ENCODE results near the gene TMEM238.
A peak's percentile ranks its signal among the peaks of the same experiment; 100 is the strongest.

Gene TMEM238

GRCh38 chr19:55400281-55401087 lies 16.4 kb upstream of the TMEM238 start:
- no peak for DNase-seq

DNA sequence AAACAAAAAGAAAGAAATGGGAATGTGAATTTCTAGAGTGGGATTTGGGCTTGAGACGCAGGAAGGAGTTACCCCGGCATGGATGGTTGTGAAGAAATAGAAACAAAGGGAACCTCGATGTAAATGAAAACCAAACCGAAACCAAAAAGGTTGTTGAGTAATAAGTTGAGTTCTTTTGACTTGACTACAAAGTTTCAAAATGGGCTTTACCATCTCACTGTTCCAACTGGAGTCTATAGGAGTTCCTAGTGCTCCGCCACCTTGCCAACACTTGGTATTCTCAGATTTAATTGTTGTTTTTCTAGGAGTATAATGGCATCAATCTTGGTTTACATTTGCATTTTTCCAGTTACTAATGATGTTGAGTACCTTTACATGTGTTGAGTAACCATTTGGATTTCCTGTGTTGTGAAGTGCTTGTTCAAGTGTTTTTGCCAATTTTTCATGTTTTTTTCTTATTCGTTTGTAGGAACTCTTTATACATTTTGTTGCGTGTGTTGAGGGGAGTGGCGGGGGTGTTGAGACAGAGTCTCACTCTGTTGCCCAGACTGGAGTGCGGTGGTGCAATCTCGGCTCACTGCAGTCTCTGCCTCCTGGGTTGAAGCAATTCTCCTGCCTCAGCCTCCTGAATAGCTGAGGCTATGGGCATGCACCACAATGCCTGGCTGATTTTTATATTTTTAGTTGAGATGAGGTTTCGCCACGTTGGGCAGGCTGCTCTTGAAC lies 14.3 kb upstream of the TMEM238 start:
- DNase-seq: no peak

- DNase-seq: no peak
Measured at GRCh38 chr19:55392820-55393761, 9.0 kb upstream of the TMEM238 start.

DNA sequence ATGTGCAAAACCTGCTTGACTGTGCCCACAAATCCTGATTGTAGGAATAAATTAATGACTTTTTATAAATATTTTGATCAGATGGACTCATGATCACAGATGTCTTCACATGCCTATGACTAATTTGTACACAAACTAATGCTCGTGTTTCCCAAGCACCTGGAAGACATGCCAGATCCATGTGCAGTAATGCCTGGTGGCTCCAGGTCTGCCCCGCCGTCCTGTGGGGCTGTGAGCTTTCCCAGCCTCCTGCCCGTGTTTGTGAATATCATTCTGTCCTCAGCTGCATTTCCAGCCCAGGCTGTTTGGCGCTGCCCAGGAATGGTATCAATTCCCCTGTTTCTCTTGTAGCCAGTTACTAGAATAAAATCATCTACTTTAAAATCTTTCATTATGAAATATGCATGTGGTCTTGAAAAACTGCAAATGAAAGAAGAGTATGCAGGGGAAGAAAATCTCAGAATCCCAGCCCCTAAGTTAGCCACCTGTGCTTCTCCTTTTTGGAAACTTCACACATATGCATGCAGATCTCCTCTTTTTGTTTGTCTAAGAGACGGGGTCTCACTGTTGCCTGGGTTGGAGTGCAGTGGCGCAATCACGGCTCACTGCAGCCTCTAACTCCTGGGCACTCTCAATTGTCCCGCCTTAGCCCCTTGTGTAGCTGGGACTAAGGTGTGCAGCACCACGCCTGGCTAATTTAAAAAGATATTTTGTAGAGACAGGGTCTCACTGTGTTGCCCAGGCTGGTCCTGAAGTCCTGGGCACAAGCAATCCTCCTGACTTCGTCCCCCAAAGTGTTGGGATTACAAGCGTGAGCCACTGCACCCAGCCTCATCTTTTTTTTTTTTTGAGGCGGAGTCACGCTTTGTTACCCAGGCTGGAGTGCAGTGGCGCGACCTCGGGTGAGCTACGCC lies 7.9 kb upstream of the TMEM238 start:
- no peak for DNase-seq

DNA sequence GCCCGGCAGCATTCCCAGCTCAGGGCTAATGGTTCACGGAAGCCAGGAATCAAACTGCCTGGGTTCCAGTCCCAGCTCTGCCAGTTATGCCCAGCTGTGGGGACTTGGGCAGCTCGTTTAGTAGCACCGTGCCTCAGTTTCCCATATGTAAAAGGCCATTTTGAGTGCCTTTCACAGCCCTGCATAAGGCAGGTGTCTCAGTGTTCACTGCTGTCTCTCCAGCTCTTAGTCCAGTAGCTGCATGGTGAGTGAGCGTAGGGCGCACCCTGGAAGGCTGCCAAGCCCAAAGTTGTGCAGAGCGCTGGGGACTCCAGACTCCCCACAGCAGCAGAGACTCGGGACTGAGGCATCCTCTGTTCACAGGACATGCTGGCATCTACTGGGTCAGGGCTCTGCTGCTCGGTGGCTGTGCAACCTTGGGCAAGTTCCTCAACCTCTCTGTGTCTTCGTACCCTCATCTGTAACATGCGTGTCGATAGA lies 7.1 kb upstream of the TMEM238 start:
- DNase-seq: no peak

DNA sequence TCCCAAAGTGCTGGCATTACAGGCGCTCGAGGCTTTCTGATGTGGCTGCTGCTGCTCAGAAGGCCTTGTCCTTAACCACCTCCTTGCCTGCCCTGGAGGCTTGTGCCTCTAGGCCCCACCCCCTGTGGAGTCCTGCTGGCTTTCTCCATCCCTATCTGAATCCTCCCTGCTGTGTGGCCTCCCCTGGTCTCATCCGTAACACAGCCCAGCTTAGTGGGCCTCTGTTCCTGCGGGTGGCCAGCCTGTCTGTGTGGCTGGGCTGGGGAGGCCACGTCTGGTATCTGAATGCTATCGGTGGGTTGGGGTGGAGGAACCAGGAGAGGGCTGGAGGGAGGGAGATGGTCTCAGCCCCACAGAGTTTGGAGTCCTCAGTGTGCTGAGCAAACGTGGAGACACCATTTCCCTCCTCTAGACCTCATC lies 6.4 kb upstream of the TMEM238 start:
- DNase-seq: no peak

DNA sequence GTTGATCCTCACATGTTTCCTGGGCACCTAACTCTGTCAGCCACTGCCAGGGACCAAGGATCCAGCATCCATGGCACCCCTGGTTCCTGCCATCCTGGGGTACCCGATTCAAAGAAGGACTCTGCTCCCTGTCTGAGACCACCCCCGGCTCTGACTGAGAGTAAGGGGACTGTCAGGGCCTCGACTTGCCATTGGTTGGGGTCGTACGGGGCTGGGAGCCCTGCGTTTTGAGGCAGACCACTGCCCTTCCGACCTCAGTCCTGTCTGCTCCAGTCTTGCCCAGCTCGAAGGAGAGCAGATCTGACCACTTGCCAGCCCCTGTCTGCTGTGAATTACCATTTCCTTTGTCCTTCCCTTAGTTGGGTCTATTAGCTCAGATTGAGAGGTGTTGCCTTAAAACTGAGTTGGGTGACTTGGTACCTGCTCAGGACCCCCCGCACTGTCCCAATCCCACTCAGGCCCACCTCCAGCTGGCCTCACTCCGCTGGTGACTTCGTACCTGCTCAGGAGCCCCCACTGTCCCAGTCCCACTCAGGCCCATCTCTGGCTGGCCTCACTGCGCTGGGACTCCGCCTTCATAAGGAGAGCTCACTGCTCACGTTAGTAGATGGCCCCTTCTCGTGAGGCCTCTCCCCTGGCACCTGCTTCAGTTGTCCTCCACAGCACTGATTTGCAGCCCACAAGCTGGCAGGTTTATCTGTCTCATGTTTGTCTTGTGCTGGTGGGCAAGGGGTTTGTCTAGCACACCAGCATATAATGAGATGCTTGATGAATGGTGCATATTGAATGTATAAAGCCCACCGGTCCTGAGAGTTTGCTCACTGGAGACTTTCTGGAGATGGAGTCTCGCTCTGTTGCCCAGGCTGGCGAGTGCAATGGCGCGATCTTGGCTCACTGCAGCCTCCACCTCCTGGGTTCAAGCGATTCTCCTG lies 5.6 kb upstream of the TMEM238 start:
- DNase-seq: no peak

DNA sequence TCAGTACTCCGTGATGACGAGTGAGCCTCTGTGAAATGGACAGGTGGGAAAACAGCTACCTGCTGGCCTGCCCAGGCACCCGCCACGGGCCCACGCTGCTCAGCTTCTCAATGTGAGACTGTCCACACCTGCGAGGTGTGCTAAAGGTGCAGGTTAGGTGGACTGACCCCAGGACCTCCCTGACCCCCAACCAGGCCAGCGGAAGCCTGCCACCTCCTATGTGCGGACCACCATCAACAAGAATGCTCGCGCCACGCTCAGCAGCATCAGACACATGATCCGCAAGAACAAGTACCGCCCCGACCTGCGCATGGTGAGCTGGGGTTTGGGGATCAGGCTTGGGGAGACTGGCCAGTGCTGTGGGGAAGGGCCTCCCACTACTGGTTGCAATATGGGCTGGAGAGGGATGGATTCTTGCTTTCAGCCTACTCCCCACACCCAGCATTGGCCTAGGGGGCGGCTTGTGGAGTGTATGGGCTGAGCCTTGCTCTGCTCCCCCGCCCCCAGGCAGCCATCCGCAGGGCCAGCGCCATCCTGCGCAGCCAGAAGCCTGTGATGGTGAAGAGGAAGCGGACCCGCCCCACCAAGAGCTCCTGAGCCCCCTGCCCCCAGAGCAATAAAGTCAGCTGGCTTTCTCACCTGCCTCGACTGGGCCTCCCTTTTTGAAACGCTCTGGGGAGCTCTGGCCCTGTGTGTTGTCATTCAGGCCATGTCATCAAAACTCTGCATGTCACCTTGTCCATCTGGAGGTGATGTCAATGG lies 3.8 kb upstream of the TMEM238 start:
- no peak for DNase-seq

DNA sequence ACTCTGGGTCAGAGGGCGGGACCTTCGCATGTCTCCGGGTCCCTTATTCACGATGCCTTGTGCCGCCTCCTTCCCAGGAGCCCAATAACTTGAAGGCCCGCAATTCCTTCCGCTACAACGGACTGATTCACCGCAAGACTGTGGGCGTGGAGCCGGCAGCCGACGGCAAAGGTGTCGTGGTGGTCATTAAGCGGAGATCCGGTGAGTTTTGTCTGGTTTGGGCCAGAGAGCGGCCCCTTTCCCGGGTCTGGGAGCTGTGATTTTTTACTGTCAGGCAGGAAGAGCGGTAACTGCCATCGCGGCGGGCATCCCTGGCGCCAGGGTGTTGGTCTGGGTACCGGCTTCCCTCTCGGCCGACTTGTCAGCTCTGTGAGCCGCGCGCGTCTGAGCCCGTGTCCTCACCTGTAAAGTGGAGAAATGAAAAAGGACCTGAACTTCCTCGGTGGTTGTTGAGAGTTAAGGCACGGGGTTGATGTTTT lies 2.4 kb upstream of the TMEM238 start:
- DNase-seq: peak; percentile 82

GRCh38 chr19:55385724-55386492 lies 1.8 kb upstream of the TMEM238 start, which contains the start of gene RPL28:
TSS of gene RPL28 (plus strand) at chr19:55385932. CDS start at chr19:55386358, 426 bp downstream.
- peak; percentile 99 for DNase-seq

- DNase-seq: peak; percentile 97
Measured at GRCh38 chr19:55384920-55385723, 1.0 kb upstream of the TMEM238 start.

DNA sequence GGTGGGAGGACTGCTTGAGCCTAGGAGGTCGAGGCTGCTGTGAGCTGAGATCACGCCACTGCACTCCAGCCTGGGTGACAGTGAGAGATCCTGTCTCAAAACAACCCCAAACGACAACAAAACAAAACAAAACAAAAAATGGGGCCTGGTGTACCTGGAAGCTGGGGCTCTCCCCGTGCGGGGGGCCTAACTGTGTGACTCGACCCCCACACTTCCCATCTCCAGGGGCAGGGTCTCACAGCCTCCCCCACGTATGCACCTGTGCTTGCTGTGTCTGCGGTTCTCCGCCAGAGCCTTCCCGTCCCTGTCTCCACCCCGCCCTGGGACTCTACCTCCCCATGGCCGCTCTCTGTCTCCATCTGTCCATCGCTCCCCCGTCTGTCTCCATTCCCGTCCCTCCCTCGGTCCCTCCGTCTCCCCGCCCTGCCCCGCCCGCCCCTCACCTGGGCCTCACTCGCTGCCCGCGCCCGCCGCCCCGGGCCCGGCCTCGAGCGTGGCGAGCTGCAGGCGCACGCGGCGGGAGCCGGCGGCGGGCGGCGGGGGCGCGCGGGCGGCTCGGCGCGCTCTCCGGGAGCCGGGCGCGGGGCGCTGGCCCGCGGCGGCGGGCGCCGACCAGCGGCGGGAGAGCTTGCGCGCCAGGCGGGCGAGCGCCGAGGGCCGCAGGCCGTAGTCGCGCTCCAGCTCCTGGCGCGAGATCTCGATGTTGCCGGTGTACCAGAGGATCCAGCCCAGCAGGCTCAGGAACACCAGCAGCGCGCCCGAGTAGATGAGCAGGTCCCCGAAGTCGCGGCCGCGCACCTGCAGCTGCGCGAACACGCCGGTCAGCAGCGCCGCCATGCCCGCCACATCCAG lies 587 bp downstream of the TMEM238 start:
- peak; percentile 80 for DNase-seq

DNA sequence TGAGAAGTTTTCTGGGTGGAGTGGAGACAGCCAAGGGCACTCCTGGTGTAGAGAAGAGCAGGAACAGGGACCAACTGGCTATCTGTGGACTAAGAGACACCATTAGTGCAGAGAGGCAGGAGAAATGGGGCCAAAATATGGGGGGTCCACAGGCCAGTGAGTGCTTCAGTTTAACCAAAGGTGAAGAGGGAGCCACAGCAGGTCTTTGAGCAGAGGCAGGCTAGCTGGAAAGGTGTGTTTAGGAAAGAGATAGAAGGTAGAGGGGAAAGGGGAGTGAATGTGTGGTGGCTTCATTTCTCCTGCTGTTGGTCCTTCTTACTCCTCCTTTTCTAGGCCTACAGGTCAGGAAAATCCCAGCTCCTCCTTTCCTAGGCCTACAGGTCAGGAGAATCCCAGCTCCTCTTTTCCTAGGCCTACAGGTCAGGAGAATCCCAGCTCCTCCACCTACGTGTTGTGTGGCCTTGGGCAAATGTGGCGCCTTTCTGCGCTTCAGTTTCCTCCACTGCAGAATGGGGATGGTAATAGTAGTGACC lies 1.5 kb downstream of the TMEM238 start:
- no peak for DNase-seq

DNA sequence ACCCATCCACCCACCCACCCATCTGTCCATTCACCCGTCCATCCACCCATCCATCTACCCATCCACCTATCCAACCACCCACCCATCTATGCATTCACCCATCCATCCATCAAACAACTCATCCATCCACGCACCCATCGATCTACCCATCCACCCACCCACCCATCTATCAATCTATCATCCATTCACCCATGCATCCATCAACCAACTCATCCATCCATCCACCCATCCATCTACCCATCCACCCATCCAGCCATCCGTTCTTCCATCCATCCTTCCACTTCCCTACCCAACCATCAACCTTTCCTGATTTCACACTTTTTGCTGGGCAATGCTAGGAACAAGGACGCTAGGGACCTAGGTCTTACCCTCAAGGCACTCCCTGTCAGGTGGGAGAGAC lies 2.1 kb downstream of the TMEM238 start:
- no peak for DNase-seq

DNA sequence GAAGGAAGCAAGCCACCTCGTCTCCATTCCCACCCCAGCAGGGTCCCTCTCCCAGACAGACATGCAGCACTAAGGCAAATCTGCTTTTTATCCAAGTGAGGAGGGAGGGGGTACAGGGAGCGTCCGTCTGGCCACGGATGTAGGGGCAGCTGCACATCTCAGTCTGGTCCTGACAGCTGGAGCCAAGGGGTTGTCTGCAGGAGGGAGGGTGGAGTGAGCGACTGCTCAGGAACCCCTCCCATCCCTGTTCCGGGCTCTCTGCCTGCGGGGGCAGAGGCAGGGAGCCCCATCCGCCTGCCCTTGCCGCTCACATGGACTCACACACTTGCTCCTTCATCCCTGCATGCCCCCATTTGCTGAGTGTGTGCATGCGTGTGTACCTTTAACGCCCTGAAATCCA lies 4.9 kb downstream of the TMEM238 start:
- DNase-seq: no peak

DNA sequence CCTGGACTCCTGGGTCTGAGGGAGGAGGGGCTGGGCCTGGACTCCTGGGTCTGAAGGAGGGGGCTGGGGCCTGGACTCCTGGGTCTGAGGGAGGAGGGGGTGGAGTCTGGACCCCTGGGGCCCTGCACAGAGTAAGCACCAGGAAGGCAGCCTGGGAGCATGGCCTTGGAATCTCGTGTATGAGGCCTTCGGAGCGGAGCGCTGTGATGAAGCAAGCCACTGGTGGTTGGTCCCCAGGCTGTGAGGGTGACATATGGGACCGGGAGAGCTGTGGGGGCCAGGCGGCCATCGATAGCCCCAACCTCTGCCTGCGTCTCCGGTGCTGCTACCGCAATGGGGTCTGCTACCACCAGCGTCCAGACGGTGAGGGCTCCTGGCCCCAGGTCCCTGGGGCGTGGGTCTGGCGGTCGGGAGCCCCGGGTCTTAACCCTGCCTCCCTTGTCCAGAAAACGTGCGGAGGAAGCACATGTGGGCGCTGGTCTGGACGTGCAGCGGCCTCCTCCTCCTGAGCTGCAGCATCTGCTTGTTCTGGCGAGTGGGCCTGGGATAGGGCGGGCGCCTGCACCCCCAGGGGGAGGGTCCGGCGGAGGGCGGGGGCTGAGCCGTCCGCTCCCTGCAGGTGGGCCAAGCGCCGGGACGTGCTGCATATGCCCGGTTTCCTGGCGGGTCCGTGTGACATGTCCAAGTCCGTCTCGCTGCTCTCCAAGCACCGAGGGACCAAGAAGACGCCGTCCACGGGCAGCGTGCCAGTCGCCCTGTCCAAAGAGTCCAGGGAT lies 6.5 kb downstream of the TMEM238 start:
- DNase-seq: no peak

Data from activated effector memory CD4-positive, alpha-beta T cell treated with anti-CD3 and anti-CD28 coated beads, Interleukin-2, amount 50 U/mL, for 16 hours (primary cell).